GM12865 (cell line): ENCODE measurements around the gene ADNP2.

Experiments
- DNase-seq: peaks from one replicate; pipeline ENCODE4 v3.0.0; 2010; ENCODE audit warnings: low read depth
- H3K4me3 ChIP-seq: 2 replicates; pipeline ENCODE4 v1.5.1; 2011; ENCODE audit warnings: mild to moderate bottlenecking, low read depth, low read length, control low read depth
- CTCF ChIP-seq: IDR thresholded peaks from 2 replicates; pipeline ENCODE4 v1.5.1; 2011; ENCODE audit warnings: low read length, control low read depth, low read depth, inconsistent platforms; ENCODE audit not compliant: insufficient read depth; ENCODE audit errors: missing control alignments

The ADNP2 gene

DNA sequence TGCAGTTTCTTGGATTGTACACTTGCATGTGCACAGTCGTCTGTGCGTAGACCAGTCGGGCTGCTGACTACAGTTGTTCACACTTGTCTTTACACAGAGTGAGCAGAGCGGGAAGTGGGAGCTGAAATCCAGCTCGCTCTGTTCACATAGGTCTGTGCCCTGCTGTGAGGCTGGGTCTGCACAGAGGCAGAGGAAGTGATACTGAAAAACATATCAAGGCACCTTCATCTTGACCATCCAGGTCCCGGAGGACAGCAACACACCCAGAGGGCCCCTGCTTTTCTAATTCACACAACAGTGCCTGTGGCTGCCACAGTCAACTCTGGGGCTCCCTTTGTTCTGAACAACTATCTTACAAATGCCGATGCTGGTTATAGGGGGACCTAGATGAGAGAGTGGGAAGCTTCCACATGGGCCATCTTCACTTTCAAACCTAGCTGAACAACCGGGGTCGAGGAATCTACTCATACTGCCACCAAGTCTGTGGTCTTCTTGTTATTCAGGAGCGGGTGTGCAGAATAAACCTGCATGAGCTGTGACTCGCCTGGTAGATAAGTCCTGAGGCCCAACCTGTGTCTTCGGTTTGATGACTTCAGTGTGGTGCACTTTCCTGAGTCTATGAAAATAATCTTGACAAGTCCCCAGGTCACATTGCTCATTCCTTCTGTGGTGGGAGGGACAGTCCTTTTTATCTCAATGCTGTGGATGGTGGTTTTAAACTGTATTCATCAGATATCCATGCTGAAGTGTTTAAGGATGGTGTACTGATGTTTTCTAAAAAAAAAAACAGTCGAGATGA is 3.5 kb upstream of the ADNP2 start:
- no peak for TF ChIP-seq CTCF
- DNase-seq: peak; percentile 65
- H3K4me3 ChIP-seq: no peak overlapping the region

DNA sequence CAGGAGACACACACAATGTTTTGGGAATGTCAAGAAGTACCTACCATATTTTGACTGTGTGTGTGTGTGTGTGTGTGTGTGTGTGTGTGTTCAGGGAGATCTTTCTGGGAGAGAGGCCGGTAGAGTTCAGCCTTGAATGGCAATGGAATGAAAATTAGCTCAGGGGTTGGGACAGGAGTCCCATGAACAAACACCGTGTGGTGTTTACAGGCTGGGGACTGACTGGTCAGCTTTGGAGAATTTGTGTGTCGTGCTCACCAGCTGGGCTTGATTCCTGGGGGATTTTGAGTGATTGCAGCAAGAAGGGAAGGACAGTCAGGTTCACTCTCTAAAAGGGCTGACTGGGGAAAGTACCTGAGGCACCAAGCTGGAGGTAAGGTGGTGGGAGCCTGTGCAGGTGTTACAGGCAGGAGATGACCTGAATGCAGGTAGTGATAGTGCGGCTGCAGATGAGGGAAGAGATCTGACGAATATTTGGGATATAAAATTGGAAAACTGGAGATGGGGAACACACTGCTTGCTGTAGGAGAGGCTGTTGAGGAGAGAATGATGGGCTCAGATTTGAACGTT is 2.5 kb upstream of the ADNP2 start:
- no peak overlapping the region for H3K4me3 ChIP-seq
- DNase-seq: no peak
- TF ChIP-seq CTCF: no peak

GRCh38 chr18:80107426-80107825 is 1.6 kb upstream of the ADNP2 start:
- no peak overlapping the region for H3K4me3 ChIP-seq
- no peak for TF ChIP-seq CTCF
- DNase-seq: no peak

DNA sequence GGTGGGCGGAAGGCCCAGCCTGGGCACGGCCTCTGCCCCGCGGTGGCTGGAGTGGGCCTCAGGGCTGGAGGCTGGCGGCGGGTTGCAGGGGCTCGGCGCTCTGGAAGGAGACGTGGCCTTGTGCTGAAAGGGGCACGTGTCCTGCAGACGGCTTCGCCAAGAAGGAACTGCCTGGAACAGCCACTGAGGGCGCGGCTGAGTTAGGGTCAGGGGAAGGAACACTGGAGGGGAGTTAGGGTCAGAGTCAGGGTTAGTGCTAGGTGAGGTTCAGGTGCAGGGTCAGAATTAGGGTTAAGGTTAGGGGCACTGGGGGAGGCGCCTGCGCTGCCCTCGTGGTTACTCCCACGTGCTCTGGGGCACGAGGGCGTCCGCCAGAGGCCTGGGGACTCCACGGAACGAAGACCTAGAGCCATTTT is 933 bp upstream of the ADNP2 start:
- no peak for TF ChIP-seq CTCF
- H3K4me3 ChIP-seq: no peak overlapping the region

GRCh38 chr18:80109676-80110078 is 615 bp downstream of the ADNP2 start:
- DNase-seq: peak; percentile 23
- TF ChIP-seq CTCF: no peak
- peak overlapping the region; percentile 95 for H3K4me3 ChIP-seq

More for the DNA sequence above, 933 bp upstream of the ADNP2 start:
- DNase-seq: no peak

DNA sequence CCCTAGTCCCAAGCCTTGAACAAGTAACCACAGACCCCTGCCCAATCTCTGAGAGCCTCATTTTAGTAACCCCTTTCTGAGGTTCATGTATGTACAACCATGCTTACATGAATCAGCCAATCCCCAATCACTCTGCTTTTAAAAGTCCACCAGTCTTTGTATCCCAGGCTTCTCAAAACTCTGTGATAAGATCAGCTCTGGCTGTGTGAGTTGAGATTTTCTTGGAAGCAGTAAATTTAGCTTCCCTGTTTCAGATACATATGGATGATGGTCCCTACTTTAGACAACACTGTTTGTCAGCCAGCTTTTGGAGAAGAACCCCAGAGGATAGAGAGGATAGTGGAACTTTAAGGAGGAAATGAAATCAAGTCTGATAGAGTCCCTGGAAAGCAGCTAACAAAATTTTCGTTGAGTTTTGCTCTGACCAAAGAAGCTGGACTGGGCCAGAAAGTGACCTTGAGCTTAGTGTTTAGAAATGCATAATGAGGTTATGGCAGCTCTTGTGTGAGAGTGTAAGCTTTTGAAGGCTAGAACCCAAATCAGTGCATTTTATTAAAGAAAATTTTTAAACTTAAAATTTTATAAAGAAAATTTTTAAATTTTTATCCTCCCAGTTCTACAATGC is 3.7 kb downstream of the ADNP2 start:
- DNase-seq: no peak
- TF ChIP-seq CTCF: no peak
- H3K4me3 ChIP-seq: no peak overlapping the region
